LNCaP clone FGC (cell line): ENCODE data around the gene AKAP13.

ENCODE experiments used
- DNase-seq: peaks from one replicate; pipeline ENCODE4 v3.0.0-alpha.2; 2011; ENCODE audit warnings: low read depth
- H3K4me3 ChIP-seq: 2 replicates; pipeline ENCODE4 v1.5.1; 2011; ENCODE audit warnings: mild to moderate bottlenecking, low read depth, low read length, control low read depth
- TF ChIP-seq, protein P1 (sequence below): IDR thresholded peaks from 2 replicates; pipeline ENCODE4 v1.5.1; 2012; ENCODE audit warnings: mild to moderate bottlenecking; ENCODE audit not compliant: control insufficient read depth, insufficient read depth; ENCODE audit errors: extremely low read depth

AKAP13 gene

DNA sequence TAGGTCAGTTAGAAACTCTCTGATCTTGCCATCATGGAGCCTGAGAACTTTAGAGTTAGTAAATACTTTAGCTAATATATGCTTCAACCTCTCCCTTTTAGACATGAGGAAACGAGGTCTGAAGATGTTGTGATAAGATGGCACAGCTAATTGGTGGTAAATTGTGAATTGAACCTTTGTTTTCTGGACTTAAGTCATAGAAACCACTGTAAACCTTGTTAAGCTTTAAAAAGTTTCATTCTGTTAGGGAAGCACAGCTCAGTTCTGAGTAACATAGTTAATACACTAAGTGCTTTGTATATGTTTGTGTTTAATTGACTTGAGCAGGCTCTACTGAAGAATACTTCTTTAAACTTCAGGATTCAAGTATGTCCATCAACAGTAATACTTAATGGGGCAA lies 108.6 kb downstream of the AKAP13 start:
- H3K4me3 ChIP-seq = no peak overlapping the region
- no peak for DNase-seq
- TF ChIP-seq, protein P1, sequence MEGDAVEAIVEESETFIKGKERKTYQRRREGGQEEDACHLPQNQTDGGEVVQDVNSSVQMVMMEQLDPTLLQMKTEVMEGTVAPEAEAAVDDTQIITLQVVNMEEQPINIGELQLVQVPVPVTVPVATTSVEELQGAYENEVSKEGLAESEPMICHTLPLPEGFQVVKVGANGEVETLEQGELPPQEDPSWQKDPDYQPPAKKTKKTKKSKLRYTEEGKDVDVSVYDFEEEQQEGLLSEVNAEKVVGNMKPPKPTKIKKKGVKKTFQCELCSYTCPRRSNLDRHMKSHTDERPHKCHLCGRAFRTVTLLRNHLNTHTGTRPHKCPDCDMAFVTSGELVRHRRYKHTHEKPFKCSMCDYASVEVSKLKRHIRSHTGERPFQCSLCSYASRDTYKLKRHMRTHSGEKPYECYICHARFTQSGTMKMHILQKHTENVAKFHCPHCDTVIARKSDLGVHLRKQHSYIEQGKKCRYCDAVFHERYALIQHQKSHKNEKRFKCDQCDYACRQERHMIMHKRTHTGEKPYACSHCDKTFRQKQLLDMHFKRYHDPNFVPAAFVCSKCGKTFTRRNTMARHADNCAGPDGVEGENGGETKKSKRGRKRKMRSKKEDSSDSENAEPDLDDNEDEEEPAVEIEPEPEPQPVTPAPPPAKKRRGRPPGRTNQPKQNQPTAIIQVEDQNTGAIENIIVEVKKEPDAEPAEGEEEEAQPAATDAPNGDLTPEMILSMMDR = no peak

GRCh38 chr15:85489773-85490493 lies 109.5 kb downstream of the AKAP13 start:
- TF ChIP-seq, protein P1 = no peak
- H3K4me3 ChIP-seq = no peak overlapping the region
- no peak for DNase-seq

GRCh38 chr15:85490856-85491255 lies 110.5 kb downstream of the AKAP13 start:
- TF ChIP-seq, protein P1 = no peak
- no peak overlapping the region for H3K4me3 ChIP-seq
- no peak for DNase-seq

DNA sequence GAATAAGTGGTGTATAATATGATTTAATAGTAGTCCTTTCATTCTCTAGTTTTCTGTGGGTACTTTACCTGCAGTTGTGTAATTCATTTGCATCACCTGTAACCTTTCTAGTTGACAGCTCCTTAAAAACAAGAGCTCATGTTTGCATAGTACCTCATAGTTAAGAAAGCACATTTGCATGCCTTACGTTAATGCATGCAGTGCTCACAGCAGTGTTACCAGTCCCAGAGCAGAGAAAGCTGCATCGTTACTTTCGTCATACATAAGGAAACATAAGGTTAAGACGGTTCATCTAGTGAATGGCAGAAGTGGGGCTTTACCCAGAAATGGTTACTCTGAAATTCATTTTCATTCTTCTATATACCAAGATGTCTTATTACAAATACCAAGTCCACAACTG lies 111.3 kb downstream of the AKAP13 start:
- no peak overlapping the region for H3K4me3 ChIP-seq
- no peak for DNase-seq
- TF ChIP-seq, protein P1 = no peak

DNA sequence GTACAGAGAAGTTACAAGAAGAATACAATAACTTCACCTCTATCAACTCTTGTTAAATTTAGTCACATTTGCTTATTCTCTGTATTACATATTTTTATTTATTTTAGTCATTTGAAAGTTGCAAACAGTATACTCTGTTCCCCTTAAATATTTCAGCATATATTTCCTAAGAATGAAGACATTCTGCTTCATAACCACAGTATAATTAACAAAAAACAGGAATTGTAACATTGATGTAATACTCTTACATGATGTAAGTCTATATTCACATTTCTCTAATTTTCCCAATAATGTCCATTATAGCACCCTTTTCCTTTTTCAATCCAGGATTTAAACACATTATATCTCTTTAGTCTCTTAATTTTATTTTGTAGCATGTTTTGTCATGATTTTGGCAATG lies 112.0 kb downstream of the AKAP13 start:
- TF ChIP-seq, protein P1 = no peak
- no peak overlapping the region for H3K4me3 ChIP-seq
- no peak for DNase-seq

- H3K4me3 ChIP-seq = no peak overlapping the region
- no peak for DNase-seq
- TF ChIP-seq, protein P1 = no peak
Measured at GRCh38 chr15:85493260-85493659, 112.9 kb downstream of the AKAP13 start.
